HG03575 (cell line): Measurements from ENCODE around the gene KRT75.

ENCODE experiments used
- ATAC-seq: cut with Tn5 transposase; IDR thresholded peaks from one replicate; pipeline ENCODE4 v1.9.1; 2021; ENCODE audit not compliant: unreplicated experiment, insufficient number of reproducible peaks, low FRiP score; ENCODE audit errors: extremely low read depth

The KRT75 gene

GRCh38 chr12:52400906-52401305 lies 33.3 kb downstream of the KRT75 start:
- no peak for ATAC-seq

GRCh38 chr12:52399756-52400155 lies 34.4 kb downstream of the KRT75 start:
- ATAC-seq = no peak

DNA sequence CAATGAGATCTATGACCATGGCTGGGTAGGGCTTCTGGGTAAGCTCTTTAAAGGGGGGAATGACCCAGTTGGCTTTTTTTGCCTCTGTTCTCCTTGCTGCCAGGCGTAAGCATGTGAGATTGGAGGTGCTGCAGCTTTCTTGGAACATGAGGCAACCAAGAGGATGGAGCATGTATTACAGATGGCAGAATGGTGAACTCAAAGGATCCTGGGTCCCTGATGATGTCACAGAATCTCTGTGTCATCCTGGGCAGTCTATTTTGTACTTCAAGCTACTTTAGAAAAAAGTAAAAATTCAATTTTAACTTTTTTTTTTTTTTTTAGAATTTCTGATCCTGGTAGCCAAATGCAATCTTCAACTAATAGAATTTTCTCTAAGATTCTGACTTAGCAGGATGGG lies 36.0 kb downstream of the KRT75 start:
- ATAC-seq = no peak

GRCh38 chr12:52396656-52397055 lies 37.5 kb downstream of the KRT75 start:
- ATAC-seq = no peak

GRCh38 chr12:52395761-52396434 lies 38.3 kb downstream of the KRT75 start:
- ATAC-seq = no peak

DNA sequence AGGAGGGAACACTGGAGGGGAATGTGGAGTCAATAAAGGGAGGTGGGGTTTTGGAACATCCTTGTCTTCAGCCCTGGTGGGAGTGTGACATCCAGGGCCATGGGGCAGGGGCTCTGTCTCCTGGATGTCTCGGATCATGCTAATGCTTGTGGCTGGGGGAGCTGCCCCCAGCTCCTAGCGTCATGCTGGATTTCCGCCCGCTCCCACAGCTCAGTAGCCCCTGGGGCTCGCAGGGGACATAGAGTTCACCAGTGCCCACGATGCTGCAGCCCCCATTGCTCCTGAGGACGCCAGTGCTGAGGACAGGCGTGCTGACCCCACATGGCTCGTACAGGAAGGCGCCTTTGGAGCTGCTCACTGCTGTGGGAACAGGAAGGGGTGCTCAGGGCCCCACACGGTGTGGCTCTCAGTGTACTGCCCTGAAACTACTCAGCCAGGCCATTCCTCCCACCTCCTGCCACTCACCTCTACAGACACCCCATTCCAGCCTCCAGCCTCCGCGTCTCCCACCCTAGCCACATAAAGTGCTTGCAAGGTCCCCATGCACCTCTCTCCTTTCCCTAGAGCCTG lies 39.2 kb downstream of the KRT75 start:
- no peak for ATAC-seq

DNA sequence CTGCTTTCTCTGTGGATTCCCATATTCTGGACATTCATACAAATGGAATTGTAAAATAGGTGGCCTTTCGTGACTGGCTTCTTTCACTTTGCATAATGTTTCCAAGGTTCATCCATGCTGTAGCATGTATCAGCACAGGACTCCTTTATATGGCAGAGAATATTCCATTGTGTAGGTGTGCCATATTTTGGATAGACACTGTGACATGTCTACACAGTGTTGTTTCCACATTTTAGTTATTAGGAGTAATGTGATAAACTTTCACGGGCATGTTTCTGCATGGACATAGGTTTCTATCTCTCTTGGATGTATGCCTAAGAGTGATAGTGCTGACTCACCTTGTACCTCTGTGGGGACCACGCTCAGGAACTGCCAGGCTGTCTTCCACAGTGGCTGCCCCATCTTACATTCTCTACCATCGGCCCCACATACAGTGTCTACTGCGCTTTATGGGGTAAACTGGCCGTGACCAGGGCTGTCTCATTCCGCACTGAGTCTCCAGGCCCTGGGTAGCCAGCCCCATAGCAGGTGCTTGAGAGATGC lies 41.6 kb downstream of the KRT75 start:
- ATAC-seq = no peak

- ATAC-seq = no peak
Measured at GRCh38 chr12:52391618-52392002, 42.6 kb downstream of the KRT75 start.

DNA sequence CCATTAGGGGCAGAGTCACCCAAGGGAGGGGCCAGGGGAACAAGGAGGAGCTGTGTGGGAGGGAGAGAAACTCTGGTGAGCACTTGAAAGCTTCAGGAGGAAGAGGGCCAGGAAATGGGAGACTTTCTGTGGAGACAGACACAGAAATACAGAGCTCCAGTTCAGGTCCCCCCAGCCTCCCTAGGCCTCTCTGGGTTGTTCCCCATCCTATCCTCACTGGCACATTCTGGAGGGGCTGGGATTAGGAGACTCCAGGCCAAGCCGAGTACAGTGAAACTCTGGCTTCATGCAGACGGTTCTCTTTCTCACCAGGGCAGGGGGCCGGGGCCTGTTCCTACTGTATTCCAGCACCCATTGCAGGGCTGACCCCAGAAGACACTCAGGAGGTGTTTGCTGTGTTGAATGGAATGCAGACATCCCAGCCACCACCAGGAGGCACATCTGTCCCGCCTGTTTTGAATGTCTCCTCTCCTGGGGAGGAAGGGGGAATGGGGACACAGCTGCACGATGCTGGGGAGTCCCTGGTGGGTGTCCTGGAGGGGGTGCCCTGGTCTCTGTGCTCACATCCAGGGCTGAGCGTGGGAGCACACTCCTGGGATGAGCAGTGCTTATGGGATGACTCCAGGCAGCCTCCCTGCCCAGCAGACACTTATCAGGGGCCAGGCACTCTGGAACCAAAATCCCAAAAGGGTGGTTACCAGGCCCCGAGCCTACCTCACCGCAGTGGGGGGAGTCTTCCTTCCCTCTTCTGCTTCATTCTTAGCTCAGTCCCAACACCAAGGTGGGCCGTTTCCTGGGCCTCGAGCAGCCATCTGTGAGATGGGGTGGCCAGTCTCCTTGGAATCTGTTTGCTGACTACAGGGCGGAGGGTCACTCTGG lies 43.2 kb downstream of the KRT75 start:
- ATAC-seq = no peak

DNA sequence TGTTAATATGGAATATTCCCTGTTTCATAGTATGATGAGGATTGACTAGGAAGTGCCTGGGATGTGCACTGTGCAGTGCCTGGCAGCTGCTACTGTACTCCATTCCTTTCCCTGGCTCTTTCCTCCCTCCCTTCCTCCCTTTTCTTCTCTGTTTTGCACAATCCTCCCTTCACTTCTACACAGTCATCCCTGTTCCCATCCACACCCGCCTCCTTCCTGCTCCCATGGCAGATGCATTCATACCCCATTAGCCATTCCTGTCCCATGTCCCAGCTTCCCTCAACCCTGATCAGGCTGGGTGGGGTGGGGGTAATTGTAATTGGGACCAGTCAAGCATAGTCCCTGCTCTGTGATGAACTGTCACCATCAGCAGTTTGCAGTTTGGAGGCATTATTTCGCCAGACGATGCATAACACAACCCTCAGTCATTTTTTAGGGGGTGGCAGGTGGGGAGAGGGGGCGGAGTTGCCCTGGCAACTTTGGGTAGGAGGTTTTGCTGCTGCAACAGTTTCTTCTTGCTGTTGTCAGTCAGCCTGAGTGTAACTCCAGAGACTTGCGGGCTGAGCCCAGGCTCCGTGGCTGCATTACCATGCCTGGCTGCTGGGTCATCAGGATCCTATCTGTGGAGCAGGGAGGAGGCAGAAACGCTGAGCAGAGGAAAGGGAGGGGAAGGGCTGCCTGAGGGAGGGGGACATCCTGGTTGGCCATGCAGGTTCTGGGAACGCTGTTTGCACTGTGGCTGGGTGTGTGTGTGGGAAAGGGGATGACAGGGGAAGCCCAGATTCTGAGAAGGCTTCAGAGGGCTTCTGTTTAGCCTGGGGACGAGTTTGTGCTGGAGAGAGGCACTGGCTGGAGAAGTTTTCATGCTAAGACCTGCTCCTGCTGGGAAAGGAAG lies 44.6 kb downstream of the KRT75 start:
- ATAC-seq = no peak

DNA sequence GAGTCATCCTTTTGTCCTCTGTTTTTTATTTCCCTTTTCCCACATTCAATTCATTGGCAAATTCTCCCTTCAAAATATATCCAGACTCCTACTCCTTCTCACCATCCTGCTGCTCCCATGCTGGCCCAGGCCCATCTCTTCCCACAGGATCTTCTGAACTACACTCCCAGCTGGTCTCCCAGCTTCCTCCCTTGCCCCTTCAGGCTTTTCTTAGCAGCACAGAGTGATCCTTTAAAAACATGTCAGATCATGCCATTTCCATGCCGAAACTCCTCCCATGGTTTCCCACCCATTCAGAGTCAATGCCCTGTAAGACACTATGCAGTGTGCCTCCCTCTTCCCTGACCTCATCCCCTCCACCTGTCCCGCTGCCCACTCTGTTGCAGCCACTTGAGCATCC lies 46.3 kb downstream of the KRT75 start:
- no peak for ATAC-seq

- no peak for ATAC-seq
Measured at GRCh38 chr12:52385226-52385702, 48.9 kb downstream of the KRT75 start, which contains the start of gene KRT84. TSS of gene KRT84 (minus strand) at chr12:52385652. CDS start at chr12:52385585, 67 bp downstream.

DNA sequence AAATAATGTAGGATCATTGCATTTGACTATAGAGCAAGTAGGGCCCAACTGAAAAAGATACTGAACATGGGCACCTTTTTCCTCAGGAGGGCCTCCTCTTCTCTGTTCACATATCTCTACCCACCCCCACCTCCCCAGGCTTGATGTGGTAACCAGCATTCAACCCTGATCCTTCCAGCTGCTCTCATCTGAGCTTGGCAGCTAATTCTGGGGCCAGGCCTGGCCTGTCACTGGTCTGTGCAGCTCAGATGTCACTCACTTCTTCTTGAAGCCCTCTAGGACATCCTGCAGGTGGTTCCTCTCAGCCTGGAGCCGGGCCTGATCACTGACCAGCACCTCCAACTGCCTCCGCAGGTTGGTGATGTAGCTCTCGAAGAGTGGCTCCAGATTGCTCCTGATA lies 50.8 kb downstream of the KRT75 start:
- no peak for ATAC-seq

GRCh38 chr12:52382854-52383253 lies 51.3 kb downstream of the KRT75 start:
- no peak for ATAC-seq

DNA sequence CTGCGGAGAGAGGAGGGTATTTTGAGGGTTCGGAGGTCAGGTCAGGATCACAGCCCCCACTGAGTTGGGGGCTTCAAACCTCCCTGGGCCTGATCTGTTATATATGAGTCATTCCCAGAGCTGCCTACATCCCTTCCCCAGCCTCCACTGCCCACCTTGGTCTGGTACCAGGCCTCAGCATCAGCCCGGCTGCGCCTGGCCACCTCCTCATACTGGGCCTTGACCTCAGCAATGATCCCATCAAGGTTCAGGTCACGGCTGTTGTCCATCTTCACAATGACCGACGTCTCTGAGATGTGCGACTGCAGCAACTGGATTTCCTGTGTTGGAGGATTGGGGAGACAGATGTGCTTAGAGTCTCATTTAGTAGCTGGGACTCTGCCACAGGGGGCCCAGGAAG lies 53.0 kb downstream of the KRT75 start:
- ATAC-seq = no peak

DNA sequence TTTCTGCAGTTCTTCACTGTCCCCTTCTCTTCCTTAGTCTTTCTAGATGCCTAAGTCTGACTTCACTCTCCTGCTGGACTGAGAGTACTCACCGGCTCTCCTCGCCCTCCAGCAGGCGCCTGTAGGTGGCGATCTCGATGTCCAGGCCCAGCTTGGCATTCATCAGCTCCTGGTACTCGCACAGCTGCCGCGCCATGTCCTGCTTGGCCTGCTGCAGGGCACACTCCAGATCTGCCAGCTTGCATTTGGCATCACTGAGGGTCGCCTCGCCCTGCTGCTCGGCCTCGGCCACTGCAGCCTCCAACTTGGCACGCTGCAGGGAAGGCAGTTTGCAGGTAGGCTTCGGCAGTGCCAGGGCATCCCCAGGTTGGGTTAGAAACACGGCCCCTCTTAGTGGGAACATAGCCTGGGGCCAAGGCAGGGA lies 53.9 kb downstream of the KRT75 start:
- ATAC-seq = no peak

DNA sequence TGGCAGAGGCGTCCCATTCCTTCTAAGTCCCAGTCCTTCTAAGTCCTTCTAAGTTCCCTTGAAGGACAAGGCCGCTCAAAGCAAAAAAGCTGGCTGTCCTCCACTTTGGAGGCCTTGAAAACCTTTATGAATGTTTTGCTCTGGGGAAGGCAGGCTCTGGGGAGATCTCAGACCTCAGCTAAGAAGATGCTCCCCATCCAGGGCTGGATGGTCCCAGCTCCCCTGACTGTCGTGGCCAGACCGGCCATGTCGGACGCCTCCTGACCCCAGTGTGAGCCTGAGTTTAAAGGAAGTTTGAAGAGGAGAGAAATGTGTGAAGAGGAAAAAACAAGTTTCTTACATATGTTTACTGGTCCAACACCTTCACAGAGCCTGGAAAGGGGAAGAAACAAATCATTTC lies 54.6 kb downstream of the KRT75 start:
- no peak for ATAC-seq

DNA sequence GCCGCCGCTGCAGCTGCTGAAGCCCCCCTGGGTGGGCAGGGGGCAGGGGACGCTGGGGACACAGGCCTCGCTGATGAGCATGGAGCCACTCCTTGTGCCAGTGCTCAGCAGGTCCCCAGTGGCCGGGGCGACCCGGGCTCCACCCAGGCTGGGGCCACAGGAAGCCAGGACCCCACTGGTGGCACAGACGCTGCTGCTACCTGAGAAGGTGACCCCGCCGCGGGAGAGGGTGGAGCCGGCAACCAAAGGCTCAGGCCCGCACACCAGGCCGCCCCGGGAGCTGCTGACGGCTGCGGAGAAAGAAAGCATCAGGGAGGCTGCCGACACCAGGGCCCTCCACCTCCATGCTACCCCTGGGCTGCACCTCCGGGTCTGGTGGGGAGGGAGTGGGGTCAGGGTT lies 56.1 kb downstream of the KRT75 start:
- no peak for ATAC-seq

- ATAC-seq = no peak
Measured at GRCh38 chr12:52377266-52377665, 56.9 kb downstream of the KRT75 start.
